H1 (cell line): ENCODE data around the gene SFXN2. TPM values are rescaled to one million over a fixed set of nuclear protein-coding genes. Genes with fewer than 3 reads are reported as not detected.

ENCODE experiments used
- CTCF ChIA-PET: fragments of 300-600 bp; sonication (Branson Sonifier 250); formaldehyde crosslinking; loops from one replicate; lab custom pipeline; 2021; ENCODE audit not compliant: partially characterized antibody; lab: Charles Lee
- POLR2A ChIA-PET: fragments of 300-600 bp; sonication (Branson Sonifier 250); formaldehyde crosslinking; loops from one replicate; lab custom pipeline; 2021; ENCODE audit warnings: inconsistent platforms; ENCODE audit not compliant: partially characterized antibody; lab: Charles Lee
- DNase-seq, 2 experiments: peaks; one replicate each; pipeline versions ENCODE4 v3.0.0 to v3.0.0-alpha.2; 2010 to 2022; ENCODE audit warnings: low spot score in 2 of 2, low read depth in 1 of 2, mixed read lengths in 1 of 2
- FAIRE-seq: peaks from 2 replicates; lab custom pipeline; 2011; peaks lifted over from hg19 to GRCh38; lab: Jason Lieb, UNC
- H2AFZ ChIP-seq: 2 replicates; pipeline ENCODE4 v1.8.1; 2012; ENCODE audit warnings: low read length, inconsistent platforms
- H2AK5ac ChIP-seq: 2 replicates; pipeline ENCODE4 v1.6.1; 2013; ENCODE audit warnings: low read depth, low read length
- H2BK120ac ChIP-seq: replicated peaks from 2 replicates; pipeline ENCODE3; 2013; ENCODE audit warnings: low read depth, low read length, inconsistent platforms
- H2BK12ac ChIP-seq: 2 replicates; pipeline ENCODE4 v1.6.1; 2013; ENCODE audit warnings: low read depth, low read length
- H2BK15ac ChIP-seq: 2 replicates; pipeline ENCODE4 v1.6.1; 2013; ENCODE audit warnings: low read length
- H2BK20ac ChIP-seq: 2 replicates; pipeline ENCODE4 v1.6.1; 2013; ENCODE audit warnings: low read length
- H2BK5ac ChIP-seq: 2 replicates; pipeline ENCODE4 v1.6.1; 2013; ENCODE audit warnings: low read depth, low read length
- H3K14ac ChIP-seq: 2 replicates; pipeline ENCODE4 v1.6.1; 2013; ENCODE audit warnings: inconsistent platforms; ENCODE audit not compliant: insufficient read length
- H3K18ac ChIP-seq: 2 replicates; pipeline ENCODE4 v1.6.1; 2013; ENCODE audit warnings: low read length; ENCODE audit errors: extremely low read depth
- H3K23ac ChIP-seq: 2 replicates; pipeline ENCODE4 v1.6.1; 2013; ENCODE audit warnings: inconsistent platforms; ENCODE audit not compliant: insufficient read length
- H3K23me2 ChIP-seq: 2 replicates; pipeline ENCODE4 v1.6.1; 2013; ENCODE audit warnings: low read depth, low read length
- H3K27ac ChIP-seq: 2 replicates; pipeline ENCODE4 v1.6.1; 2011; ENCODE audit warnings: low read depth, low read length, inconsistent platforms
- H3K27me3 ChIP-seq, 4 experiments: replicated peaks in 1 of 4; 1 replicate in 1 of 4; 2 replicates in 3 of 4; pipeline versions ENCODE4 v1.6.1 to v1.8.1; 2011 to 2013; ENCODE audit warnings: low read length in 3 of 4, mild to moderate bottlenecking in 3 of 4, inconsistent platforms in 2 of 4, mixed read lengths in 2 of 4, moderate library complexity in 1 of 4; ENCODE audit not compliant: control insufficient read depth in 3 of 4, insufficient read depth in 3 of 4; ENCODE audit errors: extremely low read depth in 1 of 4
- H3K36me3 ChIP-seq, 4 experiments: 2 replicates each; pipeline versions ENCODE4 v1.6.1 to v1.8.1; 2011 to 2013; ENCODE audit warnings: mild to moderate bottlenecking in 4 of 4, low read length in 3 of 4, moderate library complexity in 2 of 4, control low read depth in 1 of 4, inconsistent platforms in 1 of 4; ENCODE audit not compliant: insufficient read depth in 4 of 4, control insufficient read depth in 2 of 4
- H3K4ac ChIP-seq: replicated peaks from 2 replicates; pipeline ENCODE3; 2013; ENCODE audit warnings: low read length, low read depth, mixed read lengths, inconsistent platforms; ENCODE audit not compliant: insufficient read length
- H3K4me1 ChIP-seq, 4 experiments: replicated peaks in 1 of 4; 1 replicate in 1 of 4; 2 replicates in 3 of 4; pipeline versions ENCODE4 v1.6.1 to v1.8.1; 2011 to 2013; ENCODE audit warnings: low read length in 3 of 4, inconsistent platforms in 2 of 4, mixed read lengths in 1 of 4; ENCODE audit not compliant: insufficient read depth in 4 of 4, control insufficient read depth in 3 of 4
- H3K4me2 ChIP-seq, 2 experiments: 2 replicates each; pipeline versions ENCODE4 v1.6.1 to v1.8.1; 2011 to 2013; ENCODE audit warnings: low read depth in 2 of 2, low read length in 2 of 2, control low read depth in 1 of 2, inconsistent platforms in 1 of 2, mild to moderate bottlenecking in 1 of 2; ENCODE audit not compliant: insufficient read depth in 1 of 2
- H3K4me3 ChIP-seq, 4 experiments: fragments of 200-600, 300-600 bp in 1 of 4; sonication (generic), shearing (Covaris generic), sonication (Bioruptor Twin) in 1 of 4; 2 replicates each; pipeline versions ENCODE4 v1.5.1 to v1.8.1; 2011 to 2016; ENCODE audit warnings: low read length in 4 of 4, low read depth in 3 of 4, control low read depth in 2 of 4, inconsistent platforms in 2 of 4, mild to moderate bottlenecking in 2 of 4, mixed read lengths in 1 of 4, moderate library complexity in 1 of 4; ENCODE audit not compliant: insufficient read depth in 2 of 4; ENCODE audit errors: extremely low read depth in 1 of 4
- H3K56ac ChIP-seq: replicated peaks from 2 replicates; pipeline ENCODE3; 2013; ENCODE audit warnings: low read depth, mild to moderate bottlenecking, mixed read lengths, low read length, inconsistent platforms; ENCODE audit not compliant: insufficient read length
- H3K79me1 ChIP-seq: 2 replicates; pipeline ENCODE4 v1.6.1; 2013; ENCODE audit warnings: low read depth, low read length, control low read depth
- H3K79me2 ChIP-seq, 2 experiments: 2 replicates each; pipeline versions ENCODE4 v1.6.1 to v1.8.1; 2012 to 2013; ENCODE audit warnings: low read length in 2 of 2, mild to moderate bottlenecking in 2 of 2, inconsistent platforms in 1 of 2; ENCODE audit not compliant: insufficient read depth in 2 of 2, control insufficient read depth in 1 of 2
- H3K9ac ChIP-seq, 4 experiments: replicated peaks in 1 of 4; 1 replicate in 1 of 4; 2 replicates in 3 of 4; pipeline versions ENCODE4 v1.6.1 to v1.8.1; 2011 to 2013; ENCODE audit warnings: low read depth in 3 of 4, low read length in 3 of 4, control low read depth in 2 of 4, mild to moderate bottlenecking in 2 of 4, moderate library complexity in 2 of 4, inconsistent platforms in 1 of 4; ENCODE audit errors: extremely low read depth in 1 of 4
- H3K9me3 ChIP-seq, 2 experiments: 2 replicates each; pipeline versions ENCODE4 v1.6.1 to v1.8.1; 2012 to 2013; ENCODE audit warnings: mild to moderate bottlenecking in 2 of 2, moderate library complexity in 2 of 2, control low read depth in 1 of 2, inconsistent platforms in 1 of 2, low read depth in 1 of 2, low read length in 1 of 2, mixed read lengths in 1 of 2; ENCODE audit not compliant: insufficient read depth in 2 of 2
- H4K20me1 ChIP-seq, 2 experiments: replicated peaks in 1 of 2; 2 replicates each; pipeline versions ENCODE3 to v1.8.1; 2011 to 2013; ENCODE audit warnings: inconsistent platforms in 2 of 2, low read length in 2 of 2, mild to moderate bottlenecking in 1 of 2; ENCODE audit not compliant: insufficient read depth in 2 of 2, control insufficient read depth in 1 of 2
- H4K5ac ChIP-seq: 2 replicates; pipeline ENCODE4 v1.6.1; 2013; ENCODE audit warnings: low read length, low read depth, mixed read lengths, inconsistent platforms; ENCODE audit not compliant: insufficient read length
- H4K8ac ChIP-seq: 2 replicates; pipeline ENCODE4 v1.8.0; 2013; ENCODE audit warnings: mild to moderate bottlenecking, moderate library complexity, low read length, inconsistent platforms; ENCODE audit not compliant: insufficient read depth; ENCODE audit errors: extremely low read depth
- H4K91ac ChIP-seq: replicated peaks from 2 replicates; pipeline ENCODE3; 2013; ENCODE audit warnings: low read length, mixed read lengths, inconsistent platforms; ENCODE audit not compliant: insufficient read length
- ATF2 ChIP-seq: IDR thresholded peaks from 2 replicates; pipeline ENCODE4 v1.6.1; 2012; ENCODE audit warnings: low read length, inconsistent platforms
- BACH1 ChIP-seq: IDR thresholded peaks from 2 replicates; pipeline ENCODE4 v1.6.1; 2012; ENCODE audit warnings: low read length, improper control_type of control experiment
- CBX5 ChIP-seq: fragments of 300-800, 300-1000 bp; sonication (generic); IDR thresholded peaks from 2 replicates; pipeline ENCODE4 v1.7.1; 2016; ENCODE audit warnings: antibody characterized with exemption, low read length, low read depth
- CHD2 ChIP-seq: IDR thresholded peaks from 2 replicates; pipeline ENCODE4 v1.6.1; 2012; ENCODE audit warnings: low read length, improper control_type of control experiment
- CTBP2 ChIP-seq: IDR thresholded peaks from 2 replicates; pipeline ENCODE4 v1.7.0; 2011; ENCODE audit warnings: borderline replicate concordance, mild to moderate bottlenecking, moderate library complexity, mixed read lengths, low read length; ENCODE audit not compliant: insufficient read depth, insufficient read length
- KDM4A ChIP-seq: IDR thresholded peaks from one replicate; pipeline ENCODE4 v1.7.1; 2012; ENCODE audit warnings: low read depth, mild to moderate bottlenecking, moderate library complexity, low read length, inconsistent platforms; ENCODE audit not compliant: severe bottlenecking
- RAD21 ChIP-seq, 2 experiments: IDR thresholded peaks in 1 of 2; conservative IDR thresholded peaks in 1 of 2; 2 replicates each; pipeline ENCODE4 v1.6.1; 2011; ENCODE audit warnings: low read depth in 2 of 2, low read length in 2 of 2, improper control_type of control experiment in 1 of 2, inconsistent platforms in 1 of 2, mild to moderate bottlenecking in 1 of 2, moderate library complexity in 1 of 2
- SUZ12 ChIP-seq: fragments of 200-600 bp; sonication (generic); IDR thresholded peaks from 2 replicates; pipeline ENCODE4 v1.6.1; 2012; ENCODE audit warnings: mild to moderate bottlenecking, inconsistent platforms, low read length, moderate library complexity, mixed read lengths
- WGBS, 2 experiments: shearing (Covaris generic) in 1 of 2; methylation state at CpG; one replicate each; pipeline versions ENCODE4 v1.1.6 to v1.1.7; 2013 to 2015; ENCODE audit warnings: low lambda C conversion rate in 2 of 2, mixed read lengths in 2 of 2, inconsistent platforms in 1 of 2, low coverage in 1 of 2, missing lambda C conversion rate in 1 of 2; ENCODE audit not compliant: insufficient replicate concordance in 2 of 2, insufficient coverage in 1 of 2, insufficient read length in 1 of 2; ENCODE audit errors: extremely low coverage in 1 of 2, missing lambda C conversion rate in 1 of 2; 5-methylcytosine and 5-hydroxymethylcytosine counted together
- polyA plus RNA-seq, 7 experiments: library from polyadenylated mRNA; depleted of rRNA in 3 of 7; stranded (reverse) in 5 of 7; unstranded in 2 of 7; fragments of >200 nt in 5 of 7; fragments of 200-250 nt in 2 of 7; gene quantifications; 1 replicate in 5 of 7; 2 replicates in 1 of 7; 4 replicates in 1 of 7; pipeline versions ENCODE4 v1.2.1 to v1.2.3, GENCODE V29; 2011 to 2013; ENCODE audit warnings: missing spikeins in 2 of 7, mixed read lengths in 2 of 7
- total RNA-seq: library from RNA; stranded (reverse); fragmentation: NEBNext Ultra II Directional; extraction: Animal tissue kit (Norgen Biotek cat#: 25700); gene quantifications from 2 replicates; pipeline ENCODE4 v1.2.1, GENCODE V29; 2021
- TF ChIP-seq, protein P1 (sequence below): IDR thresholded peaks from 2 replicates; pipeline ENCODE4 v1.6.1; 2011; ENCODE audit warnings: low read depth, mild to moderate bottlenecking, low read length; ENCODE audit not compliant: insufficient read depth

SFXN2 gene
- total and polyA plus RNA-seq, 2 of the 8 experiments (the other 6 are each of a cell fraction or from before 2014, with no cell fraction given), result 20.5 to 23.5 TPM

DNA sequence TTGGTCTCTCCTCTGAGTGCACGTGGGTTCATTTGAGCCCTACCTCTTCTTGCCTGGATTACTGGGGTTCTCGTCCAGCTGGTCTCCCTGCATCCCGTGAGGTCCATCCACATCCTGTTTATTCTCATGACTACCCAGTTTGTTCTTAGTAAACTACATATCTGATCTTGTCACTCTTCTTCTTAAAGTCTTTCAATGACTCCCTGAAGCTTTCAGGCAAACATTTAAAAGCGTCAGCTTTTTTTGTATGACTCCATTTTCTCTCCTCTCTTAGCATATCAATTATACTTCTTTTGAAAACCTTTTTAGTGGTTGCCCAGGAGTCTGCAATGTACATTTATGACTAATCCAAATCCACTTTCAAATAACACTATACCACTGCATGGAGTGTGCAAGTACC, 7.5 kb downstream of the SFXN2 start:
- no peak for FAIRE-seq
- TF ChIP-seq CBX5, result no peak
- TF ChIP-seq BACH1, result no peak
- TF ChIP-seq CTBP2, result no peak
- TF ChIP-seq, protein P1, sequence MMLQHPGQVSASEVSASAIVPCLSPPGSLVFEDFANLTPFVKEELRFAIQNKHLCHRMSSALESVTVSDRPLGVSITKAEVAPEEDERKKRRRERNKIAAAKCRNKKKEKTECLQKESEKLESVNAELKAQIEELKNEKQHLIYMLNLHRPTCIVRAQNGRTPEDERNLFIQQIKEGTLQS, result no peak
- TF ChIP-seq ATF2, result no peak
- TF ChIP-seq CHD2, result no peak
- no peak for TF ChIP-seq KDM4A
- no peak for TF ChIP-seq RAD21 (IDR thresholded peaks at IDR 0.05 in 1 of 2, conservative IDR thresholded peaks at IDR 0.05 in 1 of 2; ENCODE audit: low read depth in 2 of 2, low read length in 2 of 2)
- TF ChIP-seq SUZ12, result no peak

More for the DNA sequence above, 7.5 kb downstream of the SFXN2 start:
- H3K79me2 ChIP-seq, result peaks cover 0 to 61% of the 10 kb centered on the region in 2 experiments; a peak in 2 of 4 replicates
- no peak overlapping the region for H3K23ac ChIP-seq
- no peaks in the 10 kb centered on the region for H3K27me3 ChIP-seq
- H3K9ac ChIP-seq, result no peak overlapping the region
- WGBS, 2 experiments, result 87% methylated on average over 4 of the region's 4 CpGs; no CpG with 5 or more reads in 1 of the 2 experiments
- no peak overlapping the region for H3K18ac ChIP-seq
- H3K4me2 ChIP-seq, result no peak overlapping the region
- no peaks in the 10 kb centered on the region for H3K9me3 ChIP-seq
- no peaks in the 10 kb centered on the region; the same call in 1 of the 2 replicates for H3K23me2 ChIP-seq
- H2BK15ac ChIP-seq, result no peak overlapping the region
- POLR2A ChIA-PET, result interaction anchor here (0.9 kb wide), 1 partner anchor 18 kb away, joined by 3 read pairs; no protein-coding TSS in a partner anchor
- peaks cover 4% of the 10 kb centered on the region for H3K79me1 ChIP-seq
- no peak overlapping the region for H4K91ac ChIP-seq
- H2BK20ac ChIP-seq, result no peak overlapping the region
- no peak overlapping the region for H3K4me3 ChIP-seq
- no peak overlapping the region for H2BK12ac ChIP-seq
- H2AFZ ChIP-seq, result no peak overlapping the region
- H3K4me1 ChIP-seq, result peaks cover 5 to 14% (median 11%) of the 10 kb centered on the region in 4 experiments; a peak in 6 of 7 replicates
- H4K8ac ChIP-seq, result no peak overlapping the region
- H3K4ac ChIP-seq, result peak overlapping the region; percentile 21
- H4K20me1 ChIP-seq, result peaks cover 2 to 9% of the 10 kb centered on the region in 2 experiments
- no peak overlapping the region for H3K56ac ChIP-seq
- peaks cover 7 to 32% (median 8%) of the 10 kb centered on the region in 4 experiments; a peak in 6 of 8 replicates for H3K36me3 ChIP-seq
- no peak overlapping the region for H4K5ac ChIP-seq
- CTCF ChIA-PET, result interaction anchor here (0.6 to 0.9 kb wide), 3 partner anchors 12 to 564 kb away, joined by 4 to 6 read pairs (median 4); no protein-coding TSS in a partner anchor
- H3K27ac ChIP-seq, result no peak overlapping the region
- H2BK120ac ChIP-seq, result no peak overlapping the region
- no peak overlapping the region for H2BK5ac ChIP-seq
- no peak for DNase-seq
- H3K14ac ChIP-seq, result no peak overlapping the region
- H2AK5ac ChIP-seq, result no peak overlapping the region
